Ectodermal cell (in vitro differentiated cells): Measurements from ENCODE around the gene DEGS2. TPM values are rescaled to one million over a fixed set of nuclear protein-coding genes. Genes with fewer than 3 reads are reported as not detected.
"Not testable (repeated sequence)": the region's sequence is repeated elsewhere in the genome, so short reads cannot be mapped to it uniquely, and the experiment has no call there.

Experiments used
- H3K27ac ChIP-seq: 2 replicates; pipeline ENCODE4 v1.7.0; 2013; ENCODE audit warnings: mild to moderate bottlenecking, low read depth, low read length; ENCODE audit not compliant: insufficient read depth, poor library complexity, severe bottlenecking
- H3K27me3 ChIP-seq: 2 replicates; pipeline ENCODE4 v1.7.0; 2013; ENCODE audit warnings: mild to moderate bottlenecking, low read length; ENCODE audit not compliant: insufficient read depth, control insufficient read depth, poor library complexity, severe bottlenecking
- H3K36me3 ChIP-seq: one replicate; pipeline ENCODE4 v1.7.0; 2013; ENCODE audit warnings: low read length; ENCODE audit not compliant: control insufficient read depth, insufficient read depth
- H3K4me1 ChIP-seq: one replicate; pipeline ENCODE4 v1.7.0; 2013; ENCODE audit warnings: low read length; ENCODE audit not compliant: control insufficient read depth, insufficient read depth
- H3K4me3 ChIP-seq: 2 replicates; pipeline ENCODE4 v1.7.0; 2013; ENCODE audit warnings: low read depth, low read length, control low read depth; ENCODE audit not compliant: insufficient read depth
- H3K9me3 ChIP-seq: 2 replicates; pipeline ENCODE4 v1.7.0; 2013; ENCODE audit warnings: mild to moderate bottlenecking, low read length, moderate library complexity; ENCODE audit not compliant: control insufficient read depth
- WGBS, 2 experiments: methylation state at CpG; one replicate each; pipeline ENCODE4 v1.1.7; 2013; ENCODE audit warnings: missing lambda C conversion rate in 2 of 2; 5-methylcytosine and 5-hydroxymethylcytosine counted together
- polyA plus RNA-seq, 4 experiments: library from polyadenylated mRNA; stranded (reverse); fragments of 50-300 nt; gene quantifications; one replicate each; pipeline ENCODE4 v1.2.3, GENCODE V29; 2013

The DEGS2 gene
- polyA plus RNA-seq (2013, experiment 1 of 4) = not detected
- 0.39 TPM for polyA plus RNA-seq (2013, experiment 2 of 4)
- not detected for polyA plus RNA-seq (2013, experiment 3 of 4)
- polyA plus RNA-seq (2013, experiment 4 of 4) = 0.08 TPM

DNA sequence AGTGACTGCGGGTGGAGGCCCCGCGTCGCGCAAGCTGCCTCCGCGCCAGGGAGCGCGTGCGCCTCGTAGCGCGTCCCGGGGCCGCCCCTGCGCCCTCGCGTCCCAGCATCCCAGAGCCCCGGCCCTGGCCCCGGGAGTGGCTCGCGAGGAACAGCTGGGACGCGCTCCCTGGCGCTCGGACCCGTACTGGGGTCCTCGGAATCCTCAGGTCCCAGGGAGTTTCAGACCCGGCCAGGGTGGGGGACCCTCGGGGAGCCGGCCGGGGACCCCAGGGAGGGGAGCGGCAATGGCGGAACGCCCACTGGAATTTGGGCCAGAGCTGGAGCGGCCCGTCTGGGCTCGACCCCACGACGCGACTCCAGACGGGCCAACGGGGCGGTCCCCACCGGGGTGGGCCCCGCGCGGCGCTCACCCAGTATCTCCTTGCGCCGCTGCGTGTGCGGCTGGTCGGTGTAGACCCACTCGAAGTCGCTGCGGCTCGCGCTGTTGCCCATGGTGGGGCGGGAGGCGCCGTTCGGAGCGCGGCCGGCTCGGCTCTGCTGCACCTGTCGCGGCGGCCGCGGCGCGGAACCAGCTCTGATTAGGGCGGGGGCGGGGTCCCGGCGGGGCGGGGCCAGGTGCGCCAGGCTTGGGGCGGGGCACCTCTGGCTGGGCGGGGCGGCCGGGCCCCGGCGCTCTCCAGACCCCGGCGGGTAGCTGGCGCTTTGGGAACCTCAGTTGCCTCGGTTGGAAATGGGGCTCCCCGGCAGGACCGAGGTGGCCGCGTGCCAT is at the start of gene DEGS2:
TSS of gene DEGS2 (minus strand) at position 552 of the 771 bp plus-strand sequence. CDS start at position 494, 58 bp downstream.
- peak within 1 kb of the TSS; percentile 29 for H3K4me3 ChIP-seq
- no peak within 1 kb of the TSS for H3K27ac ChIP-seq
- peaks cover 65% of the 10 kb centered on the region for H3K27me3 ChIP-seq
- 2% methylated on average over 94 of the region's 94 CpGs for WGBS, 2 experiments
- no peaks in the 10 kb centered on the region for H3K36me3 ChIP-seq
- no peaks in the 10 kb centered on the region for H3K9me3 ChIP-seq
- H3K4me1 ChIP-seq = no peaks in the 10 kb centered on the region

DNA sequence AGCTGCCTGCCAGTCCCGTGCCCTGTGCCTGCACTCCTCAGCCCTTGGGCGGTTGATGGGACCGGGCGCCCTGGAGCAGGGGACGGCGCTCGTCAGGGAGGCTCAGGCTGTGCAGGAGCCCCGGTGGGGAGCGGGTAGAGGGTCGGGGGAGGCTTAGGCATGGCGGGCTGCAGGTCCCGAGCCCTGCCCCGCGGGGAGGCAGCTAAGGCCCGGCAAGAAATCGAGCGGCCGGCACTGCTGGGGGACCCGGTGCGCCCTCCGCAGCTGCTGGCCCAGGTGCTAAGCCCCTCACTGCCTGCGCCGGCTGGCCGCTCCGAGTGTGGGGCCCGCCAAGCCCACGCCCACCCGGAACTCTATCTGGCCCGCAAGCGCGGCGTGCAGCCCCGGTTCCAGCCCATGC is 48.7 kb upstream of the DEGS2 start:
- 96 to 97% methylated on average over 33 of the region's 33 CpGs for WGBS, 2 experiments
- not testable (repeated sequence) for H3K36me3 ChIP-seq, H3K27me3 ChIP-seq, H3K9me3 ChIP-seq, H3K4me3 ChIP-seq, H3K27ac ChIP-seq, H3K4me1 ChIP-seq

DNA sequence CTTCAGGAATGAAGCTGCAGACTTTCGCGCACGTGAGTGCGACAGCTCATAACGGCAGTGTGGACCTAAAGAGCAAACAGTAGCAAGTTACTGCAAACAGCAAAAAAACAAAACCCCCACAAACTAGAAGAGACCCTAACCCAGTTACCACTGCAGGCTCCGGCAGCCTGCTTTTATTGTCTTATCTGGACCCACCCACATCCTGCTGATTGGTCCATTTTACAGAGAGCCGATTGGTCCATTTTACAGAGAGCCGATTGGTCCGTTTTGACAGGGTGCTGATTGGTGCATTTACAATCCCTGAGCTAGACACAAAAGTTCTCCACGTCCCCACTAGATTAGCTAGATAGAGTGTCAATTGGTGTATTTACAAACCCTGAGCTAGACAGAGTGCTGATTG is 48.1 kb upstream of the DEGS2 start:
- not testable (repeated sequence) for H3K9me3 ChIP-seq, H3K4me3 ChIP-seq, H3K4me1 ChIP-seq, H3K27me3 ChIP-seq, H3K27ac ChIP-seq, H3K36me3 ChIP-seq
- 92 to 96% methylated on average over 10 of the region's 10 CpGs for WGBS, 2 experiments

DNA sequence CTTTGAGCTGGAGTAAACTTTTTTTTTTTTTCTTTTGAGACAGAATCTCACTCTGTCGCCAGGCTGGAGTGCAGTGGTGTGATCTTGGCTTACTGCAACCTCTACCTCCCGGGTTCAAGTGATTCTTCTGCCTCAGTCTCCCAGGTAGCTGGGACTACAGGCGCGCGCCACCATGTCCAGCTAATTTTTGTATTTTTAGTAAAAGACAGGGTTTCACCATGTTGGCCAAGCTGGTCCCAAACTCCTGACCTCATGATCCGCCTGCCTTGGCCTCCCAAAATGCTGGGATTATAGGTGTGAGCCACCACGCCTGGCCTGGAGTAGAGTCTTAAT is 45.4 kb upstream of the DEGS2 start:
- 87 to 90% methylated on average over 7 of the region's 7 CpGs for WGBS, 2 experiments

DNA sequence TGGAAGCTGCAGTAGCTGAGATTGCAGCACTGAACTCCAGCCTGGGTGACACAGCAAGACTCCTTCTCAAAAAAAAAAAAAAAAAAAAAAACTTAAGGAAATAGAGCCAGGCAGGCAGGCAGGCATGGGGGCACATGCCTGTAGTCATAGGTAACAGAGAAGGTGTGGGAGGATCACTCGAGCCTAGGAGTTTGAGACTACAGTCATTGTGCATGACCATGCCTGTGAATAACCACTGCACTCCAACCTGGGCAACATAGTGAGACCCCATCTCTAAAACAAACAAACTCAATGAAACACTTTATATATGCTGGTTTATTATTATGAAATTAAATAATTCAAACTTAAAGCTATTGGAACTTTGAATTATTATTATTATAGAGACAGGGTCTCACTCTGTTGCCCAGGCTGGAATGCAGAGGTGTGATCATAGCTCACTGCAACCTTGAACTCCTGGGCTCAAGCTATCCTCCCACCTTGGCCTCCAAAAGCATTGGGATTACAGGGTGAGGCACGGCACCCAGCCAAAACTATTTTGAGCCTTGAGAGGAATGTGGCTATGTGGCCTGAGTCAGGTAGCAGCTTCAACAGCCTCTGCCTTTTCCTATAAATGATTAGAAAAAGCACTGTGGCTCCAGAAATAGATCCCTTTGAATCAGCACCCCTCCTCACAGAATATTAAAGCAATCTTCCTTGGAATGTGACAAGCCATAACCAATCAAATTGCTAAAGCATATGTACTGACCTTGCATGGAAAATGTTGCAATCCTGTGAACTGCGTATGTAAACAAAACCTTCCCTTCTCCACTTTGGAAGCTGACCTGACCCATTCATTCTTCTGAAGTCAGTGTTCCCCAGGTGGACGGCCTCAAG is 44.8 kb upstream of the DEGS2 start:
- no peaks in the 10 kb centered on the region for H3K36me3 ChIP-seq
- no peak overlapping the region for H3K27ac ChIP-seq
- no peaks in the 10 kb centered on the region for H3K9me3 ChIP-seq
- no peak overlapping the region for H3K4me3 ChIP-seq
- no peaks in the 10 kb centered on the region for H3K27me3 ChIP-seq
- WGBS, 2 experiments = 91 to 94% methylated on average over 4 of the region's 4 CpGs
- no peaks in the 10 kb centered on the region for H3K4me1 ChIP-seq

More for the DNA sequence above, 45.4 kb upstream of the DEGS2 start:
- H3K4me1 ChIP-seq, H3K27me3 ChIP-seq, H3K36me3 ChIP-seq, H3K9me3 ChIP-seq, H3K27ac ChIP-seq, H3K4me3 ChIP-seq: not testable (repeated sequence)

DNA sequence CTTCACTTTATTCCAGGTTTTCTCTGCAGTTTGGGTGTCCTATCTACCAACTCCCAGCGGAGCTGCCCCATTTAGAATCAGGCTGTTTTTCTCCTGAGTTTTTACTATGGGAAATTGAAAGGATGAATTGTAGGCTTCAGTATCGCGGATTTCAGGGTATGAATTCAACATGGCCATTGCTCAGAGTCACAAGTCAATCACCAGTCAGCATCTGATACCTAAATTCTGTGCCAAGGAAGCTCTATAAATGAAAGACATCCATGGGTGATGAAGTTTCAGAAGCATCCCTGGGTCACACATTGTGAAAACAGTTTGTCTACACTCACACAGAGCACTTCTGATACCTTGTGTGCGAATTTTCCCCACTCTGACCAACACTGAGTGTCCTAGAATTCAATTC is 43.7 kb upstream of the DEGS2 start:
- H3K4me1 ChIP-seq = no peaks in the 10 kb centered on the region
- H3K36me3 ChIP-seq = no peaks in the 10 kb centered on the region
- whole genome bisulfite sequencing, 2 experiments = 79 to 82% methylated on average over 4 of the region's 4 CpGs
- H3K9me3 ChIP-seq = no peaks in the 10 kb centered on the region
- no peaks in the 10 kb centered on the region for H3K27me3 ChIP-seq
- no peak overlapping the region for H3K4me3 ChIP-seq
- no peak overlapping the region for H3K27ac ChIP-seq

DNA sequence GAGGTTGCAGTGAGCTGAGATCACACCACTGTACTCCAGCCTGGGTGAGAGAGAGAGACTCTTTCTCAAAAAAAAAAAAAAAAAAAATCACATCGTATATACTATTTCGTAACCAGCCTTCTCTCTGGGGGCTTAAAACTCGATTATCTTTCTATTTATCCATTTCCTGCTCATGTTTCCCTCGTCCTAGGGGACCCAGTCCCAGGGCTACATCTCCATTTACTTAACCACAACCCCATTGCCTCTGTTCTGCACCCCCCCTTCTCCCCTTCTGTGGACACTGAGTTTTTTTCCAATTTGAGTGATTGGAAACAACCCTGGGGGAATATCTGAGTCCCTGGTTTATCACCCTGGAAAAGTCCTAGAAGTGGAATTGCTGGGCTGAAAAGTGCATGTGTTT is 43.3 kb upstream of the DEGS2 start:
- H3K27ac ChIP-seq = no peak overlapping the region
- H3K36me3 ChIP-seq = no peaks in the 10 kb centered on the region
- H3K27me3 ChIP-seq = no peaks in the 10 kb centered on the region
- H3K4me3 ChIP-seq = no peak overlapping the region
- H3K4me1 ChIP-seq = no peaks in the 10 kb centered on the region
- no peaks in the 10 kb centered on the region for H3K9me3 ChIP-seq
- 94 to 95% methylated on average over 4 of the region's 4 CpGs for WGBS, 2 experiments

DNA sequence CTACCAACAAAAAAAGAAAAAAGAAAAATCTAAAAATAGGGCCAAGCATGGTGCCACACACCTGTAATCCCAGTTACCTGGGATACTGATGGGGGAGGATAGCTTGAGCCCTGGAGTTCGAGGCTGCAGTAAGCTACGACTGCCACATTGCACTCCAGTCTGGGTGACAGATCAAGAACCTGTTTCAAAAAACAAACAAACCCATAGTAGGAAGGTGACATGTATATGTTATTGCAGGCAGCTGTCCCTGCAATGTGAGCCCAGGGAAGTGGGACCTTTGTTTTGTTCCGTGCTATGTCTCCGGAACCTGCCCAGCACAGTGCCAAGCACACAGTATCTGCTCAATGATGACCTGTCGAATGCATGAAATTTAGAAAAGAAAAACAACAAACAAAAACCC is 42.3 kb upstream of the DEGS2 start:
- Histone ChIP-seq H3K27me3 (no peaks in the 10 kb centered on the region), H3K4me3 (no peak overlapping the region), H3K36me3 (no peaks in the 10 kb centered on the region), H3K27ac (no peak overlapping the region), H3K9me3 (no peaks in the 10 kb centered on the region), H3K4me1 (no peaks in the 10 kb centered on the region)
- 91 to 94% methylated on average over 5 of the region's 5 CpGs for WGBS, 2 experiments

DNA sequence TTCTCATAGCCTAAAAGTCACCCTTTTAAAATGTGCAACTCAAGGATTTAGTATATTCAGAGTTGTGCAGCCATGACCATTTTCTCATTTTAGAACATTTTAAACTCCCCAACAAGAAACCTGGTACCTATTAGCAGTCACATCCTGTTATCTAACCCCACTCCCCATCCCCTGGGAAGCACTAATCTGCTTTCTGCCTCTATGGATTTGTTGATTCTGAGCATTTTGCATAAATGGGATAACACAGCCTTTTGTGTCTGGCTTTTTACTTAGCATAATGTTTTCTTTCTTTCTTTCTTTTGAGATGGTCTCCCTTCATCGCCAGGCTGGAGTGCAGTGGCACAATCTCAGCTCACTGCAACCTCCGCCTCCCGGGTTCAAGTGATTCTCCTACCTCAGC is 40.9 kb upstream of the DEGS2 start:
- H3K4me3 ChIP-seq = no peak overlapping the region
- H3K27me3 ChIP-seq = no peaks in the 10 kb centered on the region
- H3K9me3 ChIP-seq = no peaks in the 10 kb centered on the region
- H3K4me1 ChIP-seq = no peaks in the 10 kb centered on the region
- H3K36me3 ChIP-seq = no peaks in the 10 kb centered on the region
- 80 to 91% methylated on average over 3 of the region's 3 CpGs for WGBS, 2 experiments
- H3K27ac ChIP-seq = no peak overlapping the region

DNA sequence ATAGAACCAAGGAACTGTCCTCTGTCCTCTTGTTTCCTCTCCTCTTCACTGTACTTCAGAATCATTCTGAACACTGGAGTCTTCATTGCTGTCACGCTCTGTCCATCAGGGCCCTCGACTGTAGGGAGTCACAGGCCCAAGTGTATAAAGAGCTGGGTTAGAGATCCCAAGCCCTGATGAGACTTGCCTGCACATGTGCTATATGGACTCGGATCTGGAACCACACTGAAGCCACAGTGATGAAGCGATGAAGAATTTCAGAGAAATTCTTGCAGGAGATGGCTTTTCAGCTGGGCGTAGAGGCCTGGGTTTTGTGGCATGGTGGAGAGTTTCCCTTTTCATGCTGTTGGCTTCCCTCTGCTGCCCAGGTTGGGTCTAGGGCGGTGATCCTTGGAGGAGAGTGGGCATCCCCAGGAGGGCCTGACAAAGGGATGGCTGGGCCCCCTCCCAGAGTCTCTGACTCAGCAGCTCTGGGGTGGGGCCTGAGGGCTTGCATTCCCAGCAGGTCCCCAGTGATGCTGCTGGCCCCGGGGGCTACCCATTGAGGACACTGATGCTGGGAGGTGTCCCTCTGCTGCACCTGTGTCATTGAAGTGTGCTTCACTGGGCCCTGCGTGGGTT is 39.9 kb upstream of the DEGS2 start:
- 78 to 80% methylated on average over 8 of the region's 8 CpGs for WGBS, 2 experiments
- Histone ChIP-seq H3K36me3 (no peaks in the 10 kb centered on the region), H3K4me1 (no peaks in the 10 kb centered on the region), H3K27me3 (no peaks in the 10 kb centered on the region), H3K9me3 (no peaks in the 10 kb centered on the region), H3K4me3 (no peak overlapping the region), H3K27ac (no peak overlapping the region)
